ENCODE data around the gene SLC12A7. TPM values are rescaled to one million over a fixed set of nuclear protein-coding genes. Genes with fewer than 3 reads are reported as not detected.

Gene SLC12A7
- total and polyA plus RNA-seq, 7 donors, result 2.3 to 22.0 (median 4.5) TPM

DNA sequence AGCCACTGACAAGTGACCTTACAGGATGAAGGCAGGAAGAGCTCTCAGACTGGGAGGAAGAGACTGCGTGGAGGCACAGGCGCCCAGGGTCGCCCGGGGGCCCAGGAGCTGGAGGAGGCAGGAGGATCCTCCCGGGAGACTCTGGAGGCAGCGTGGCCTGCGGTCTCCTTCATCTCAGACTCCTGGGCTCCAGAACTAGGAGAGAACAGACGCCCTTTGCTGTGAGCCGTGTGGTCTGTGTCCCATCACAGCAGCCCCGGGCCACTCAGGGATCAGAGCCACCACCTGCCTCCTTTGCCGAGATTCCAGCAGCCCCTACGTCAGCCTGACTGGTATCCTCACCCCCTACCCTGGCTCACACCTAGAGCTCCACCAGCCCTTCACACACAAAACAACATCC, 45.2 kb downstream of the SLC12A7 start:
- no peaks in the 10 kb centered on the region for H3K27me3 ChIP-seq (ENCODE audit: insufficient read depth in 3 of 3, low read length in 2 of 3)
- H3K36me3 ChIP-seq (ENCODE audit: insufficient read depth in 1 of 2, low read depth in 1 of 2), result no peaks in the 10 kb centered on the region
- H3K9me3 ChIP-seq, result no peaks in the 10 kb centered on the region
- DNase-seq, result no peak
- intact Hi-C loops (cut with DNase I), result no loop called here
- no peak for TF ChIP-seq CTCF (IDR thresholded peaks at IDR 0.05)
- H3K4me3 ChIP-seq, result no peak overlapping the region
- H3K27ac ChIP-seq, result no peak overlapping the region
- ATAC-seq, result no peak
- WGBS, 3 donors, result 83 to 88% (median 84%) methylated on average over 12 of the region's 12 CpGs
- no peaks in the 10 kb centered on the region for H3K4me1 ChIP-seq

DNA sequence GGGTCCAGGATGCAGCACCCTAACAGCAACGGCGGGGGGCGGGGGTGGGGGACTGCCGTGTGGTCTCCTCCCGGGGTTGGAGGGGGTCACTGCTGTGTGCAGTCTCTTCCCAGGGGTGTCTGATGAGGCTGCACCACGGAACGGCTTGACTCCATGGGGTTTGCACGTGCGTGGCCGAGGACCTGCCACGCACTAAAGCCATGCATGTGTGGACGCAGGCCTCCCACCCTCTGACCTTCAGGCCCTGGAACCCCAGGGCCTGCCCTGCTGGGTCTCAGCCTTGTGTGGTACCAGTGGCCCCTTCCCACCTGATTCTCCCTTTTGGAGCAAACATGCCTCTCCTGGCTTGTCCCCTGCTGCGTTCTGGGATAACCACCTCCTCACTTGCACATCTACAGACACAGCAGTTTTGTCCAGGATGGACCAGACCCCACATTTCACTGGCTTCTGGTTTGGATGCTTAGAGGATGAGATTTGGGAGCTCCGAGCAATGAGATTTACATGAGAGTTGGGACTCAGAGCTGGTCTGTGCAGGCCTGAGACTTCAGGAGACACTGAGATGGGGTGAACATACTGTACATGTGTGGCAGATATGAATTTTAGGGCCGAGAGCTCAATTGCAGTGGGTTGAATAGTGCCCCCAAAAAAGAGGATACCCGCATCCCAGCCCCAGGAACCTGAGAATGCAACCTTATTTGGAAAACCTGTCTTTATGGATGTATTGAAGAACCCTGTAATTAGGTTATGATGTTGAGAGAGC, 45.8 kb downstream of the SLC12A7 start:
- no peaks in the 10 kb centered on the region for H3K27me3 ChIP-seq (ENCODE audit: insufficient read depth in 3 of 3, low read length in 2 of 3)
- H3K4me3 ChIP-seq, result no peak overlapping the region
- DNase-seq (peak in 1 of 2 donors; percentile 3), ATAC-seq (no peak)
- H3K9me3 ChIP-seq, result no peaks in the 10 kb centered on the region
- TF ChIP-seq CTCF (IDR thresholded peaks at IDR 0.05), result no peak
- intact Hi-C loops (cut with DNase I), result no loop called here
- H3K27ac ChIP-seq, result no peak overlapping the region
- no peaks in the 10 kb centered on the region for H3K4me1 ChIP-seq
- no peaks in the 10 kb centered on the region for H3K36me3 ChIP-seq (ENCODE audit: insufficient read depth in 1 of 2, low read depth in 1 of 2)
- 93 to 95% (median 93%) methylated on average over 15 to 16 of the region's 16 CpGs for WGBS, 3 donors

- Histone ChIP-seq H3K9me3 (no peaks in the 10 kb centered on the region), H3K4me3 (no peak overlapping the region), H3K36me3 (ENCODE audit: insufficient read depth in 1 of 2, low read depth in 1 of 2) (peaks cover 0 to 1% of the 10 kb centered on the region in 2 donors), H3K4me1 (no peaks in the 10 kb centered on the region), H3K27me3 (ENCODE audit: insufficient read depth in 3 of 3, low read length in 2 of 3) (no peaks in the 10 kb centered on the region), H3K27ac (no peak overlapping the region)
- peak in 1 of 2 donors; percentile 11 for DNase-seq
- ATAC-seq, result no peak
- TF ChIP-seq CTCF (IDR thresholded peaks at IDR 0.05), result no peak
- 88 to 92% (median 91%) methylated on average over 23 to 26 of the region's 26 CpGs for WGBS, 3 donors
- intact Hi-C loops (cut with DNase I), result no loop called here
These were observed 46.6 kb downstream of the SLC12A7 start for GRCh38 chr5:1065143-1065750.

GRCh38 chr5:1064383-1065142, 47.3 kb downstream of the SLC12A7 start:
- Histone ChIP-seq H3K4me3 (no peak overlapping the region), H3K27me3 (ENCODE audit: insufficient read depth in 3 of 3, low read length in 2 of 3) (no peaks in the 10 kb centered on the region), H3K9me3 (no peaks in the 10 kb centered on the region), H3K27ac (no peak overlapping the region), H3K4me1 (no peaks in the 10 kb centered on the region), H3K36me3 (ENCODE audit: insufficient read depth in 1 of 2, low read depth in 1 of 2) (peaks cover 0 to 8% of the 10 kb centered on the region in 2 donors)
- intact Hi-C loops (cut with DNase I), result no loop called here
- WGBS, 3 donors, result 87 to 89% (median 89%) methylated on average over 46 to 49 of the region's 49 CpGs
- peak; percentile 5 to 45 for DNase-seq
- no peak for TF ChIP-seq CTCF (IDR thresholded peaks at IDR 0.05)
- no peak for ATAC-seq
